HG02571 (cell line): ENCODE results near the gene DLL4.

Source experiments
- ATAC-seq: cut with Tn5 transposase; IDR thresholded peaks from one replicate; pipeline ENCODE4 v1.9.1; 2021; ENCODE audit warnings: mild to moderate bottlenecking, moderate library complexity; ENCODE audit not compliant: unreplicated experiment

The DLL4 gene

DNA sequence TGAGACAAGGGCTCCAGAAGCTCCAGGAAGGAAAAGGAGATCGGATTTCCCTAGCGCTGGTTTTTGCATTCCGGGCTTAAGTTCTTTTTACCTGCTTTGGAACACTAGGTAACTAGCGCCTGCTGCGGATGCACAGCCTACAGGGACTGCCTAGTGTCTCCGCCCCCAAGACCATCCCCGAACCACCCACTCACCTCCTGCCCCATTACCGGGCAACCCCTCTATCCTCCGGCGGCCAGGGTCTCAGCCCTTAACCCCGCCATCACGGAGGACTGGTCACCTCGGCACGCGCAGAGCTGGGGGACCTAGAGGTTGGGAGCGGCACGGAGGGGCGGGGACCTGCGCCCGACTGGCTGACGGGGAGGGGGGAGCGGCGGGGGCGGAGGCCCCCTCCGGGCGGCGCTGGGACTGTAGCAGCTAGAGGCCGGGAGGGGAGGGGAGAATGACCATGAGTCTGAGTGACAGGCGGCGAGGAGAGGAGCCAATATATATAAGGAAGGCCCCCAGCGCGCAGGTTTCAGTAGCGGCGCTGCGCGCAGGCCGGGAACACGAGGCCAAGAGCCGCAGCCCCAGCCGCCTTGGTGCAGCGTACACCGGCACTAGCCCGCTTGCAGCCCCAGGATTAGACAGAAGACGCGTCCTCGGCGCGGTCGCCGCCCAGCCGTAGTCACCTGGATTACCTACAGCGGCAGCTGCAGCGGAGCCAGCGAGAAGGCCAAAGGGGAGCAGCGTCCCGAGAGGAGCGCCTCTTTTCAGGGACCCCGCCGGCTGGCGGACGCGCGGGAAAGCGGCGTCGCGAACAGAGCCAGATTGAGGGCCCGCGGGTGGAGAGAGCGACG is at the start of gene DLL4:
Gene DLL4, plus strand, starts transcription at position 520 of the 839 bp plus-strand sequence. CDS start 329 bp downstream, outside the sequence.
- no peak for ATAC-seq

DNA sequence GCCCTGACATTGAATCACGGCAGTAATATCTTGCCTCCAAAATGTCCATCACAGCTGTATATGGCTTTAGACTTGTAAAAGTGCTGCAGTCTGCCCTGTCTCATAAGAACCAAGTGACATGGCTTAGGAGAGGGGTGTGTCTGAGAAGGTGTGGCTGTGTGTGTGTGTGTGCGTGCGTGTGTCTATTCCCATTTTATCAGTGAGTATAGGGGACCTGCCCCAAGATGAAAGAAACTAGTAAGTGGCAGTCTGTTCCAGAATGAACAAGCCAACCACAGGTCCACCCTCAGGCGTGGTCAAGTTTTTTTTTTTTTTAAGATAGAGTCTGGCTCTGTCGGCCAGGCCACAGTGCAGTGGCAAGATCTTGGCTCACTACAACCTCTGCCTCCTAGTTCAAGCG is 49.5 kb upstream of the DLL4 start:
- ATAC-seq: no peak

DNA sequence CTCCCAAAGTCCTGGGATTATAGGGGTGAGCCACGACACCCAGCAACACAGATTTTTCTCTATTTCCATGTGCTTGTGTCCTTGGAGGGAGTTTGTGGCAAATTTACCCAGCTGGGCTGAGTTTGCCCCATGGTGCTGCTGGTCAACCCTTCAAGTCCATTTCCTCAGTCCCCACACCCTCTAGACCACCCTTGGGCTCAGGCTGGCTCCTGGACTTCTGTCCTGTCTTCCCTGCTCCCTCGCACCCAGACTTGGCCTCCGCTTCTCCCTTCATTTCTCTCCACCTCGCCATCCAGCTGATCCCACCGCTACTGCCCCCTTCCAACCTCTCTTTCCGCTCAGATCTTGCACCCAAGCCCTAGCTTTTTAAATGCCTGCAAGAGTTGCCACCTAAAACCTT is 47.8 kb upstream of the DLL4 start:
- ATAC-seq: no peak

DNA sequence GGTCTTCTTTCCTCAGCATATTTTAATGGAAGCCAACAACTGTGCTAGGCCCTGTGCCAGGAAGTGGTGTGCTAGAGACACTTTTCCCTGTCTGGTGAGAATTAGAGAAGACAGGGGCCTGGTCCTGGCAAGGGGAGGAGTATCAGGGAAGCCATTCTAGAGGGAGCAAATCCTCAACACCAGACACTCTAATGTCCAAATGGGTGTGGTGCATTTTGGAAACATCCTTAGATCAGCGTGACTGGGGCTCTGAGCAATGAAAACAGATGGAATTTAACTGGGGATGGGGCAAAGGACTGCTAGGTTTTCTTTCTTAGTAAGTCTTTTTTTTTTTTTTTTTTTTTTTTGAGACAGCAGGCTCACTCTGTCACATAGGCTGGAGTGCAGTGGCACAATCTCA is 42.6 kb upstream of the DLL4 start:
- ATAC-seq: no peak

DNA sequence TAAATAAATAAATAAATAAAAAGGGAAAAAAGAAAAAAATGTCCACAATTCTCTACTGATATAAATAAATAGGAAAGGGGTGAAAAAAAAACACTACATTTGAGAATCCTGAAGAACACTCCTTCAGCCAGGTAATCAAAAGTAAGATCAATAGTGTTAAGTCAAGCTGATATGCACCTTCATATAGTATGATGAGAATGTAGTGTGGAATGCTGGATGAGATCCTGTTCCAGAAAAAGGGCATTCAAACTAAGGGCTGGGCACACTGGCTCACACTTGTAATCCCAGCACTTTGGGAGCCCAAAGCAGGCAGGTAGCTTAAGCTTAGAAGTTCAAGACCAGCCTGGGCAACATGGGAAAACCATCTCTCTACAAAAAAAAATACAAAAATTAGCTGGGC is 40.0 kb upstream of the DLL4 start:
- no peak for ATAC-seq

DNA sequence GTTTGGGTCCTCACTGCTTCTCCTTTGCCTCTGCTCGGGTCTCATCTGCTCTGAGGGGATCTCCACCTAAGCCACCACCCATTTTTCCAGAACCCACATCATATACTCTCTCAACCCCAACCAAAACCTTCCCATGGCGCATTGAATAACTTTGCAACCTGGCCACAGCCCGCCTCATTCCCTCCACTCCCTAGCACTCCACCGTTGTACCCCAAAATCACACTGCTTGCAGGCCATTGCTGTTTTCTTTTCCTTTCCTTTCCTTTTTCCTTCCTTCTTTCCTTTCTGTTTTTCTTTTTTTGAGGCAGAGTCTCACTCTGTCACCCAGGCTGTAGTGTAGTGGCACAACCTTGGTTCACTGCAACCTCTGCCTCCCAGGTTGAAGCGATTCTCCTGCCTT is 38.0 kb upstream of the DLL4 start:
- no peak for ATAC-seq

DNA sequence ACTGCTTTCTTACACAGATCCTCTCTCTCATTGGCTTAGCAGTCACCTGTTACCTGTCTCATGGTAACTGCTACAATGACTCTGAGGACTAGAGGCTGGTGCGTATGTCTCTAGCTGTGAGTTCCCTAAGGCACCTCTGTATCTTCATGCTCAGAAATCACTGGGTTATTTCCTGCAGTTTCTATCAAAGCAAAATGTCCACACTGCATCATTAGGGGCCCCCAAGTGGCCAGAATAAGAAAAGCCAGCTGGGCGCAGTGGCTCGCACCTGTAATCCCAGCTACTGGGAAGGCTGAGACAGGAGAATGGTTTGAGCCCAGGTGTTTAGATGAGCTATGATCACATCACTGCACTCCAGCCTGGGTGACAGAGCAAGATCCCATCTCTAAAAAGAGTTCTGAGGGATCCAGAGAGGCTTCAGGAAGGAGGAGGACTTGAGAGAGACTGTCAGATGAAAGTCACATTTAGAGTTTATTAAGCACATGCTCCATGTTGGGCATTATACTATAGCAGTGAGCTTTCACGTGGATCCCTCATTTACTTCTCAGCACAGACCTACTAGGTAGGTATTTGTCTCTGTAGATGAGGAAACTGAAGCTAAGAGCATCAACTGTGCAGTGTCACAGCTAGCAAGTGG is 37.2 kb upstream of the DLL4 start:
- ATAC-seq: no peak

DNA sequence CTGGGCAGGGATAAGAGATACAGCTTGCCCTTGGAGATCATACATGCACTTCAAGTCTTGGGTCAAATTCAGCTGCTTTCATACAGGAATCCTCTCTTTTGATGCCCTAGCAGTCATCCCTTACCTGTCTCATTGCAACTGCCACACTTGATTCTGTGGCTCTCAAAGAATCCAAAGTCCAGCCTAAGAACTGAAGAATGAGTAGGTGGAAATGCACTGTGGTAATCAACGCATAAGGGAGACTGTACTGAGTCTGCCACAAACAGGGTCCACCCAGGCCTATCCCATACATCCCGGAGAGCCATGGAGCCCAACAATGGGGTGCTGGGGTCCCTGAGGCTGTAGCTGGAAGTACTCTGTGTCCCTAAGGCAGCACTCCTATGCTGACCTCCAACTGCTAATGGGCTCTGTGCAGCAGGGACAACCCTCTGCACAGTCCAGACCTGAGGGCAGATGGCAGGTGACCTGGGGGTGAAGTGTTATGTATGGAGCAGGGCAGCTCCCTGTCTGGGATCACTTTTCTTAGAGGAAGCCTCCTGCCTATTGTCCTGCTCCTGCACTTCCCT is 36.6 kb upstream of the DLL4 start:
- ATAC-seq: no peak

DNA sequence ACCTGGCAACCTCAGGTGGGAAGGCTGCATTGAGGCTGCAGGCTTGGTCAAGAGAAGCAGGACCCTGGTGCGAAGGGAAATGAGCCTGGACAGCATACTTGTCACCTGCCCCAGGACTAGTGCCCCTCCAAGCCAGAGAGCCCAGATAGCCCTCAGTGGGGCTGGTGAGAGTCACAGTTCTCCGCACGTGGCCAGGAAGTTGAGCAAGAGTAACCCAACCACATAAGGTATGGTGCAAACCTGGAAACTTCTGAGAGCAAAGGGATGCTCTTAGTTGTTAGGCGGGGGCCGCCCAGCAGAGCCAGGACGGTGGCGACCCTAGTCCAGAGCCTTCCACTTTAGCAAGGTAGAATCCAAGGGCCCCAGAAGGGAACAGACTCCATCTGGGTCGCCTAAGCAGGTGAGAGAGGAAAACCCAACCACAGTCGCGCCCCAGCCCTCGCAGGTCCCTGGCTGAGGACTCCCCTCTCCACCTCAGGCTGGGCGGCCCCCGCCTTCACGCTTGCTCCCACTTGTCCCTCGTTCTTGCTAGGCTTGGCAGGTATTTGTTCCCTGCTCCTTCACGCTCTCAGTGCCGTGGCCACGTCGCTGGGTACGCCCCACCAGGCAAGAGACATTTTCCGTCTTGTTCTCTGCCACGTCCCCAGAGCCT is 36.0 kb upstream of the DLL4 start:
- no peak for ATAC-seq

DNA sequence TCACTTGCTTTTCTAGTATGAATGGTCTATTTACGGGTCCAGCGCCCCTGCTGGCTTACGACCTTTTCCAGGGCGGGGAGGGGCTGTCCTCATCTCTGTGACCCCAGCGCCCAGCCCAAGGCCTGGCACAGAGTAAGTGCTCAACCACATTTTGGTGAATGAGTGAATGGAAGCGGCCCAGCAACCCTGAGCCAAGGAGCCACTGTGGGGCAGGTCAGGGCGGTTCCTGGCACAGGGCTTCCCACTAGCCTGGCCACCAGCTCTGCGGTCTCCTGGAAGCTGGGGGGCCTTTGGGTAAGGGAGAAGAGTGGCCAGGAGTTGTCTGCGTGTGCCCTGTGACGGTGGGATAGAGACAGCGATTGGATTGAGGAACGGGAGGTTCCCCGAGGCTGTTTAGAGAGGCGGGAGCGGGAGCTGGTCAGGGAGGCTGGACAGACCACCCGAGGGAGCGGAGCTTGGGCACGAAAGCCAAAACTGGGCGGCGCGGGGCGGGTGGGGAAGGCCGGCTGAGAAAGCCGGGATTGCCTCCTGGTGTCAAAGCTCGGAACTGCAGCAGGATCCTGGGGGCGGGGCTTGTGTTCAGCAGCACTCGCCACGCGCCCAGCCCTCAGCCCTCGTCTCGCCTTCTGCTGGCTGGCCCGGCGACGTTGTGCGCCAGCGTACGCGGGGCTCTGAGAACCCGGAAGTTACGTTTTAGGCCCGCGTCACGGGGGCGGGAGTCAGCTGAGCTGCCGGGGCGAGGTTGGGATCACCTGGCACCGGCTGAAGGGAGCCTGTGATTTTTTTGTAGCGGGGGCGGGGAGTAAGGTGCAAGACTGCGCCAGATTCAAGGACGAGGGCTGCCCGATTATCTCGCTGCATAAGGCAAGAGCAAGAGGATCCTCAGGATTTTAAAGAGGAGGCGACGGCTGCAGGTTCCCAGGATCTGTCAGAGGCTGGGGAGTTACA is 35.1 kb upstream of the DLL4 start, which contains the start of gene VPS18:
Gene VPS18, plus strand, starts transcription at position 718 of the 948 bp plus-strand sequence. CDS start 319 bp downstream, outside the sequence.
- ATAC-seq: peak; percentile 77

DNA sequence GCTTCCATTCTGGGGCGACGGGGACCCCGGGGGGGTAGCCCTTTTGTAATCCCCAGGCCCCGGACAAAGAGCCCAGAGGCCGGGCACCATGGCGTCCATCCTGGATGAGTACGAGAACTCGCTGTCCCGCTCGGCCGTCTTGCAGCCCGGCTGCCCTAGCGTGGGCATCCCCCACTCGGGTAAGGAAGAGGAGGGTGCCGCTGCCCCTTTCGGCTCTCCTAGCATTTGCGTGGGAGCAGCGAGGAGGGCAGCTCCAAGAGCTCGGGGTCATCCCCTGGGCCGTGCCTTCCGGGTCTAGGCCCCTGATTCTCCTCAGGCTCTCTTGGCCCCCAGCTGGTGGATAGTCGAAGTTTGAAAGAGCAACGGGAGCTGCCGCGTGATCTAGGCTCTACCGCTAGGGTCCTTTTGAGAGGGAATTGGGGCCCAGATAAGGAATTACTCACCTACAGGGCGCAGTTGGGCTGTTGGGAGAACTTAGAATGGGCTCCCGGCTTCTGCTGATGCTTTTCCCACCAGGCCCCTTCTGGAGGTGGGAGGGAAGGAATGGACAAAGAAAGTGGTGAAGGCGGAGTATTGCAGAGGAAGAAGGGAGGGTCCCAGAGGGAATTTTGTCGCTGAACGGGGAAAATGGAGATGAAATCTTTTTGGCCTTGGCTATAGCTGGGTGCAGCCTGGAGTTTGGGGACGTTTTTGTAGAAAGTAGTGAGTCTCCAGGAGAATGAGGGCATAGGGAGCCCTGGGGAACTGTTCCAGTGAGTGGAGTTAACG is 34.3 kb upstream of the DLL4 start:
- no peak for ATAC-seq

DNA sequence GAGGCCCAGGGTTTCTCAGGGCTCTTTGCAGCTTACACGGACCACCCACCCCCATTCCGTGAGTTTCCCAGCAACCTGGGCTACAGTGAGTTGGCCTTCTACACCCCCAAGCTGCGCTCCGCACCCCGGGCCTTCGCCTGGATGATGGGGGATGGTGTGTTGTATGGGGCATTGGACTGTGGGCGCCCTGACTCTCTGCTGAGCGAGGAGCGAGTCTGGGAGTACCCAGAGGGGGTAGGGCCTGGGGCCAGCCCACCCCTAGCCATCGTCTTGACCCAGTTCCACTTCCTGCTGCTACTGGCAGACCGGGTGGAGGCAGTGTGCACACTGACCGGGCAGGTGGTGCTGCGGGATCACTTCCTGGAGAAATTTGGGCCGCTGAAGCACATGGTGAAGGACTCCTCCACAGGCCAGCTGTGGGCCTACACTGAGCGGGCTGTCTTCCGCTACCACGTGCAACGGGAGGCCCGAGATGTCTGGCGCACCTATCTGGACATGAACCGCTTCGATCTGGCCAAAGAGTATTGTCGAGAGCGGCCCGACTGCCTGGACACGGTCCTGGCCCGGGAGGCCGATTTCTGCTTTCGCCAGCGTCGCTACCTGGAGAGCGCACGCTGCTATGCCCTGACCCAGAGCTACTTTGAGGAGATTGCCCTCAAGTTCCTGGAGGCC is 29.5 kb upstream of the DLL4 start:
- no peak for ATAC-seq

DNA sequence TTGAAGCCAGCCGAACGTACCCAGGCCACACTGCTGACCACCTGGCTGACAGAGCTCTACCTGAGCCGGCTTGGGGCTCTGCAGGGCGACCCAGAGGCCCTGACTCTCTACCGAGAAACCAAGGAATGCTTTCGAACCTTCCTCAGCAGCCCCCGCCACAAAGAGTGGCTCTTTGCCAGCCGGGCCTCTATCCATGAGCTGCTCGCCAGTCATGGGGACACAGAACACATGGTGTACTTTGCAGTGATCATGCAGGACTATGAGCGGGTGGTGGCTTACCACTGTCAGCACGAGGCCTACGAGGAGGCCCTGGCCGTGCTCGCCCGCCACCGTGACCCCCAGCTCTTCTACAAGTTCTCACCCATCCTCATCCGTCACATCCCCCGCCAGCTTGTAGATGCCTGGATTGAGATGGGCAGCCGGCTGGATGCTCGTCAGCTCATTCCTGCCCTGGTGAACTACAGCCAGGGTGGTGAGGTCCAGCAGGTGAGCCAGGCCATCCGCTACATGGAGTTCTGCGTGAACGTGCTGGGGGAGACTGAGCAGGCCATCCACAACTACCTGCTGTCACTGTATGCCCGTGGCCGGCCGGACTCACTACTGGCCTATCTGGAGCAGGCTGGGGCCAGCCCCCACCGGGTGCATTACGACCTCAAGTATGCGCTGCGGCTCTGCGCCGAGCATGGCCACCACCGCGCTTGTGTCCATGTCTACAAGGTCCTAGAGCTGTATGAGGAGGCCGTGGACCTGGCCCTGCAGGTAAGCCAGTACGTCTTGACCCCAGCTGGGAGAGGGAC is 28.7 kb upstream of the DLL4 start:
- ATAC-seq: no peak

DNA sequence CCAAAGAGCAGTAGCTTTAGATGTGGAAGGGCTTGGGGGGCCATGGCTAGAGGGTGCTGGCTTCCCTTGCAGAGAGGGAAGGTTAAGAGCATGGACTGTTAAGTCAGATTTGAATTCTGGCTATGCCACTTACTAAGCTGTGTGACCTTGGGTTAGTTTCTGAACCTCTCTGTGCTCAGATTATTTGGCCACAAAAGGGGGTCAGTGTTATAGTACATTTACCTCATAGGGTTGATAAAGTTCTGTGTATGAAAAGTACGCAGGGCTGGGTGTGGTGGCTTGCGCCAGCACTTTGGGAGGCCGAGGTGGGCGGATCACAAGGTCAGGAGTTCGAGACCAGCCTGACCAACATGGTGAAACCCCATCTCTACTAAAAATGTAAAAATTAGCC is 28.1 kb upstream of the DLL4 start:
- no peak for ATAC-seq

DNA sequence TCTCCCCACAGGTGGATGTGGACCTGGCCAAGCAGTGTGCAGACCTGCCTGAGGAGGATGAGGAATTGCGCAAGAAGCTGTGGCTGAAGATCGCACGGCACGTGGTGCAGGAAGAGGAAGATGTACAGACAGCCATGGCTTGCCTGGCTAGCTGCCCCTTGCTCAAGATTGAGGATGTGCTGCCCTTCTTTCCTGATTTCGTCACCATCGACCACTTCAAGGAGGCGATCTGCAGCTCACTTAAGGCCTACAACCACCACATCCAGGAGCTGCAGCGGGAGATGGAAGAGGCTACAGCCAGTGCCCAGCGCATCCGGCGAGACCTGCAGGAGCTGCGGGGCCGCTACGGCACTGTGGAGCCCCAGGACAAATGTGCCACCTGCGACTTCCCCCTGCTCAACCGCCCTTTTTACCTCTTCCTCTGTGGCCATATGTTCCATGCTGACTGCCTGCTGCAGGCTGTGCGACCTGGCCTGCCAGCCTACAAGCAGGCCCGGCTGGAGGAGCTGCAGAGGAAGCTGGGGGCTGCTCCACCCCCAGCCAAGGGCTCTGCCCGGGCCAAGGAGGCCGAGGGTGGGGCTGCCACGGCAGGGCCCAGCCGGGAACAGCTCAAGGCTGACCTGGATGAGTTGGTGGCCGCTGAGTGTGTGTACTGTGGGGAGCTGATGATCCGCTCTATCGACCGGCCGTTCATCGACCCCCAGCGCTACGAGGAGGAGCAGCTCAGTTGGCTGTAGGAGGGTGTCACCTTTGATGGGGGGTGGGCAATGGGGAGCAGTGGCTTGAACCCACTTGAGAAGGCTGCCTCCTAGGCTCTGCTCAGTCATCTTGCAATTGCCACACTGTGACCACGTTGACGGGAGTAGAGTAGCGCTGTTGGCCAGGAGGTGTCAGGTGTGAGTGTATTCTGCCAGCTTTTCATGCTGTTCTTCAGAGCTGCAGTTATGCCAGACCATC is 26.3 kb upstream of the DLL4 start:
- no peak for ATAC-seq

DNA sequence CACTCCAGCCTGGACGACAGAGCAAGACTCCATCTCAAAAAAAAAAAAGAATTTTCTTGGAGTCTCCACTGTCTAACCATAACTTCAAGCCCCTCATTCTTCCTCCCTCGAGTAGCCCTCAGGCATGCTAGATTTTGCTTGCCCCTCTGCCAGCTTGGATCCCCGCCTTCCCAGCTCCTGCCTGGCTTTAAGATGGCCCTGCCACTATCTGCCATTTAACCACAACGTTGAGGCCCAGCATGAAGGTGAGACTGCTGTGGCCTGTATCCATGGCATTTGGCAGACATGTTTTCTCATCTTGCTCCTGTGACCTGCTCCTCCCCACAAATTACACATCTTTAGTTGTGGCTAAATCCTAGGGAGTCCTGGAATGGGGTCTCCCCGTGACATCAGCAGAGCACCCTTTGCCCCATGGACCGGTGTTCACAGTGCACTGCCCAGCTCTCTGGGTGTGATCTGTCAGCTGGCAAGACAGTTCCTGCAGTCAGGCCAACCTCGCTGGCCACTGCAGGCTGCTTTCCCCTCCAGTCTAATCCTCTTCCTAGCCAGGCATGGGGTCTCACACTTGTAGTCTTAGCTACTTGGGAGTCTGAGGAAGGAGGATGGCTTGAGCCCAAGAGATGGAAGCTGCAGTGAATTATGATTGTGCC is 24.5 kb upstream of the DLL4 start:
- ATAC-seq: no peak
